GM21526 (cell line): Measurements from ENCODE around the gene G6PC1.
"Not testable (repeated sequence)": the region's sequence is repeated elsewhere in the genome, so short reads cannot be mapped to it uniquely, and the experiment has no call there.

Experiments used
- ATAC-seq: cut with Tn5 transposase; IDR thresholded peaks from one replicate; pipeline ENCODE4 v1.9.1; 2021; ENCODE audit warnings: moderate library complexity; ENCODE audit not compliant: unreplicated experiment, low FRiP score

G6PC1 gene

GRCh38 chr17:42873315-42873714 lies 27.3 kb upstream of the G6PC1 start:
- no peak for ATAC-seq

GRCh38 chr17:42873932-42874695 lies 26.5 kb upstream of the G6PC1 start:
- not testable (repeated sequence) for ATAC-seq

GRCh38 chr17:42877037-42877436 lies 23.6 kb upstream of the G6PC1 start:
- ATAC-seq = no peak

- no peak for ATAC-seq
Measured at GRCh38 chr17:42878123-42878880, 22.3 kb upstream of the G6PC1 start.

- ATAC-seq = no peak
Measured at GRCh38 chr17:42878924-42879595, 21.5 kb upstream of the G6PC1 start.

GRCh38 chr17:42879596-42879985 lies 21.0 kb upstream of the G6PC1 start:
- no peak for ATAC-seq

- no peak for ATAC-seq
Measured at GRCh38 chr17:42880776-42881310, 19.8 kb upstream of the G6PC1 start.

- ATAC-seq = not testable (repeated sequence)
Measured at GRCh38 chr17:42881706-42882105, 18.9 kb upstream of the G6PC1 start.

GRCh38 chr17:42882166-42882565 lies 18.4 kb upstream of the G6PC1 start:
- no peak for ATAC-seq

- no peak for ATAC-seq
Measured at GRCh38 chr17:42883802-42884558, 16.6 kb upstream of the G6PC1 start.

GRCh38 chr17:42885806-42886205 lies 14.8 kb upstream of the G6PC1 start:
- ATAC-seq = not testable (repeated sequence)

- no peak for ATAC-seq
Measured at GRCh38 chr17:42886283-42887176, 14.1 kb upstream of the G6PC1 start.

- no peak for ATAC-seq
Measured at GRCh38 chr17:42889809-42890208, 10.8 kb upstream of the G6PC1 start.

GRCh38 chr17:42891539-42892152 lies 9.0 kb upstream of the G6PC1 start:
- no peak for ATAC-seq

- no peak for ATAC-seq
Measured at GRCh38 chr17:42893359-42893758, 7.2 kb upstream of the G6PC1 start.

- no peak for ATAC-seq
Measured at GRCh38 chr17:42894283-42895184, 6.1 kb upstream of the G6PC1 start.

GRCh38 chr17:42895185-42895555 lies 5.4 kb upstream of the G6PC1 start:
- ATAC-seq = no peak
